ENCODE results near the gene XCL2. TPM values are rescaled to one million over a fixed set of nuclear protein-coding genes. Genes with fewer than 3 reads are reported as not detected.

XCL2 gene
- polyA plus RNA-seq, 4 donors, result 0.42 to 1.1 TPM; not detected in 2

- DNase-seq (no peak), FAIRE-seq (no peak)
- Histone ChIP-seq H3K4me1 (ENCODE audit: control insufficient read depth in 3 of 3, insufficient read depth in 2 of 3, low read depth in 1 of 3, low read length in 2 of 3) (peaks cover 0 to 2% (median 0%) of the 10 kb centered on the region in 3 donors), H3K36me3 (ENCODE audit: control insufficient read depth in 3 of 3, insufficient read depth in 2 of 3, low read depth in 1 of 3, low read length in 3 of 3) (no peaks in the 10 kb centered on the region), H3K27me3 (ENCODE audit: control insufficient read depth in 3 of 3, insufficient read depth in 3 of 3, low read length in 3 of 3) (no peaks in the 10 kb centered on the region), H3K27ac (ENCODE audit: low read depth in 1 of 3, low read length in 2 of 3) (no peak overlapping the region), H3K4me3 (ENCODE audit: low read depth in 1 of 3, low read length in 3 of 3) (no peak overlapping the region), H3K9me3 (ENCODE audit: control insufficient read depth in 2 of 2, insufficient read depth in 1 of 2, low read depth in 1 of 2, low read length in 1 of 2) (no peaks in the 10 kb centered on the region)
- WGBS, 3 donors, result 72 to 84% (median 74%) methylated on average over 4 of the region's 4 CpGs
Observed at GRCh38 chr1:168518201-168518689, 25.6 kb downstream of the XCL2 start.

GRCh38 chr1:168514455-168514854 is 29.3 kb downstream of the XCL2 start:
- H3K27me3 ChIP-seq (ENCODE audit: control insufficient read depth in 3 of 3, insufficient read depth in 3 of 3, low read length in 3 of 3), result no peaks in the 10 kb centered on the region
- WGBS, 3 donors, result 83 to 96% (median 90%) methylated on average over 2 of the region's 2 CpGs
- peaks cover 0 to 2% (median 0%) of the 10 kb centered on the region in 3 donors for H3K4me1 ChIP-seq (ENCODE audit: control insufficient read depth in 3 of 3, insufficient read depth in 2 of 3, low read depth in 1 of 3, low read length in 2 of 3)
- H3K27ac ChIP-seq (ENCODE audit: low read depth in 1 of 3, low read length in 2 of 3), result peak overlapping the region in 2 of 3 donors; percentile 12 to 33
- FAIRE-seq, result no peak
- no peaks in the 10 kb centered on the region for H3K9me3 ChIP-seq (ENCODE audit: control insufficient read depth in 2 of 2, insufficient read depth in 1 of 2, low read depth in 1 of 2, low read length in 1 of 2)
- no peaks in the 10 kb centered on the region for H3K36me3 ChIP-seq (ENCODE audit: control insufficient read depth in 3 of 3, insufficient read depth in 2 of 3, low read depth in 1 of 3, low read length in 3 of 3)
- no peak for DNase-seq
- no peak overlapping the region for H3K4me3 ChIP-seq (ENCODE audit: low read depth in 1 of 3, low read length in 3 of 3)

- Histone ChIP-seq H3K27ac (ENCODE audit: low read depth in 1 of 3, low read length in 2 of 3) (peak overlapping the region in 2 of 3 donors; percentile 12 to 33), H3K27me3 (ENCODE audit: control insufficient read depth in 3 of 3, insufficient read depth in 3 of 3, low read length in 3 of 3) (no peaks in the 10 kb centered on the region), H3K36me3 (ENCODE audit: control insufficient read depth in 3 of 3, insufficient read depth in 2 of 3, low read depth in 1 of 3, low read length in 3 of 3) (no peaks in the 10 kb centered on the region), H3K9me3 (ENCODE audit: control insufficient read depth in 2 of 2, insufficient read depth in 1 of 2, low read depth in 1 of 2, low read length in 1 of 2) (no peaks in the 10 kb centered on the region), H3K4me1 (ENCODE audit: control insufficient read depth in 3 of 3, insufficient read depth in 2 of 3, low read depth in 1 of 3, low read length in 2 of 3) (peaks cover 0 to 2% (median 0%) of the 10 kb centered on the region in 3 donors), H3K4me3 (ENCODE audit: low read depth in 1 of 3, low read length in 3 of 3) (no peak overlapping the region)
- FAIRE-seq, result no peak
- 61 to 69% (median 63%) methylated on average over 9 of the region's 9 CpGs for WGBS, 3 donors
- DNase-seq, result no peak
Observed at GRCh38 chr1:168513656-168514404, 30.0 kb downstream of the XCL2 start.

GRCh38 chr1:168512864-168513595 is 30.8 kb downstream of the XCL2 start:
- Histone ChIP-seq H3K4me1 (ENCODE audit: control insufficient read depth in 3 of 3, insufficient read depth in 2 of 3, low read depth in 1 of 3, low read length in 2 of 3) (peaks cover 0 to 2% (median 0%) of the 10 kb centered on the region in 3 donors), H3K27me3 (ENCODE audit: control insufficient read depth in 3 of 3, insufficient read depth in 3 of 3, low read length in 3 of 3) (no peaks in the 10 kb centered on the region), H3K36me3 (ENCODE audit: control insufficient read depth in 3 of 3, insufficient read depth in 2 of 3, low read depth in 1 of 3, low read length in 3 of 3) (no peaks in the 10 kb centered on the region), H3K9me3 (ENCODE audit: control insufficient read depth in 2 of 2, insufficient read depth in 1 of 2, low read depth in 1 of 2, low read length in 1 of 2) (no peaks in the 10 kb centered on the region), H3K4me3 (ENCODE audit: low read depth in 1 of 3, low read length in 3 of 3) (no peak overlapping the region), H3K27ac (ENCODE audit: low read depth in 1 of 3, low read length in 2 of 3) (peak overlapping the region in 2 of 3 donors; percentile 53 to 61)
- DNase-seq (peak in 1 of 2 donors; percentile 52), FAIRE-seq (no peak)
- 73 to 81% (median 75%) methylated on average over 13 of the region's 13 CpGs for WGBS, 3 donors

GRCh38 chr1:168509875-168510791 is 33.7 kb downstream of the XCL2 start:
- 73 to 85% (median 81%) methylated on average over 13 of the region's 13 CpGs for WGBS, 3 donors
- Histone ChIP-seq H3K27me3 (ENCODE audit: control insufficient read depth in 3 of 3, insufficient read depth in 3 of 3, low read length in 3 of 3) (no peaks in the 10 kb centered on the region), H3K4me3 (ENCODE audit: low read depth in 1 of 3, low read length in 3 of 3) (no peak overlapping the region), H3K36me3 (ENCODE audit: control insufficient read depth in 3 of 3, insufficient read depth in 2 of 3, low read depth in 1 of 3, low read length in 3 of 3) (no peaks in the 10 kb centered on the region), H3K9me3 (ENCODE audit: control insufficient read depth in 2 of 2, insufficient read depth in 1 of 2, low read depth in 1 of 2, low read length in 1 of 2) (no peaks in the 10 kb centered on the region), H3K4me1 (ENCODE audit: control insufficient read depth in 3 of 3, insufficient read depth in 2 of 3, low read depth in 1 of 3, low read length in 2 of 3) (no peaks in the 10 kb centered on the region), H3K27ac (ENCODE audit: low read depth in 1 of 3, low read length in 2 of 3) (no peak overlapping the region)
- no peak for FAIRE-seq
- DNase-seq, result no peak

- no peak for DNase-seq
- H3K27me3 ChIP-seq (ENCODE audit: control insufficient read depth in 3 of 3, insufficient read depth in 3 of 3, low read length in 3 of 3), result no peaks in the 10 kb centered on the region
- no peaks in the 10 kb centered on the region for H3K9me3 ChIP-seq (ENCODE audit: control insufficient read depth in 2 of 2, insufficient read depth in 1 of 2, low read depth in 1 of 2, low read length in 1 of 2)
- WGBS, 3 donors, result 89 to 95% (median 94%) methylated on average over 1 of the region's 1 CpG
- no peak overlapping the region for H3K4me3 ChIP-seq (ENCODE audit: low read depth in 1 of 3, low read length in 3 of 3)
- no peaks in the 10 kb centered on the region for H3K4me1 ChIP-seq (ENCODE audit: control insufficient read depth in 3 of 3, insufficient read depth in 2 of 3, low read depth in 1 of 3, low read length in 2 of 3)
- no peak for FAIRE-seq
- no peaks in the 10 kb centered on the region for H3K36me3 ChIP-seq (ENCODE audit: control insufficient read depth in 3 of 3, insufficient read depth in 2 of 3, low read depth in 1 of 3, low read length in 3 of 3)
- no peak overlapping the region for H3K27ac ChIP-seq (ENCODE audit: low read depth in 1 of 3, low read length in 2 of 3)
Observed at GRCh38 chr1:168509210-168509609, 34.6 kb downstream of the XCL2 start.

GRCh38 chr1:168507828-168508227 is 36.0 kb downstream of the XCL2 start:
- no peaks in the 10 kb centered on the region for H3K9me3 ChIP-seq (ENCODE audit: control insufficient read depth in 2 of 2, insufficient read depth in 1 of 2, low read depth in 1 of 2, low read length in 1 of 2)
- DNase-seq, result no peak
- 90 to 93% (median 93%) methylated on average over 4 of the region's 4 CpGs for WGBS, 3 donors
- no peaks in the 10 kb centered on the region for H3K27me3 ChIP-seq (ENCODE audit: control insufficient read depth in 3 of 3, insufficient read depth in 3 of 3, low read length in 3 of 3)
- H3K27ac ChIP-seq (ENCODE audit: low read depth in 1 of 3, low read length in 2 of 3), result no peak overlapping the region
- H3K36me3 ChIP-seq (ENCODE audit: control insufficient read depth in 3 of 3, insufficient read depth in 2 of 3, low read depth in 1 of 3, low read length in 3 of 3), result no peaks in the 10 kb centered on the region
- FAIRE-seq, result no peak
- H3K4me1 ChIP-seq (ENCODE audit: control insufficient read depth in 3 of 3, insufficient read depth in 2 of 3, low read depth in 1 of 3, low read length in 2 of 3), result no peaks in the 10 kb centered on the region
- no peak overlapping the region for H3K4me3 ChIP-seq (ENCODE audit: low read depth in 1 of 3, low read length in 3 of 3)

GRCh38 chr1:168507231-168507630 is 36.6 kb downstream of the XCL2 start:
- Histone ChIP-seq H3K4me1 (ENCODE audit: control insufficient read depth in 3 of 3, insufficient read depth in 2 of 3, low read depth in 1 of 3, low read length in 2 of 3) (no peaks in the 10 kb centered on the region), H3K27me3 (ENCODE audit: control insufficient read depth in 3 of 3, insufficient read depth in 3 of 3, low read length in 3 of 3) (no peaks in the 10 kb centered on the region), H3K36me3 (ENCODE audit: control insufficient read depth in 3 of 3, insufficient read depth in 2 of 3, low read depth in 1 of 3, low read length in 3 of 3) (no peaks in the 10 kb centered on the region), H3K27ac (ENCODE audit: low read depth in 1 of 3, low read length in 2 of 3) (no peak overlapping the region), H3K9me3 (ENCODE audit: control insufficient read depth in 2 of 2, insufficient read depth in 1 of 2, low read depth in 1 of 2, low read length in 1 of 2) (no peaks in the 10 kb centered on the region), H3K4me3 (ENCODE audit: low read depth in 1 of 3, low read length in 3 of 3) (no peak overlapping the region)
- no peak for FAIRE-seq
- WGBS, 3 donors, result 23 to 64% (median 59%) methylated on average over 3 of the region's 3 CpGs
- DNase-seq, result no peak

All from small intestine (tissue), 7 donors.